ENCODE data around the gene RBM41. TPM values are rescaled to one million over a fixed set of nuclear protein-coding genes. Genes with fewer than 3 reads are reported as not detected.

Gene RBM41
- total RNA-seq, 1 donor from 2014 or later: 4.6 TPM

GRCh38 chrX:107153005-107153404 is 34.4 kb upstream of the RBM41 start:
- intact Hi-C loops (cut with DNase I): no loop called here
- no peak overlapping the region for H3K27ac ChIP-seq
- no peaks in the 10 kb centered on the region for H3K4me1 ChIP-seq
- H3K9me3 ChIP-seq: no peaks in the 10 kb centered on the region
- H3K4me3 ChIP-seq: no peak overlapping the region
- no peaks in the 10 kb centered on the region for H3K36me3 ChIP-seq
- no peak for DNase-seq (ENCODE audit: low spot score in 2 of 2)
- no peak for TF ChIP-seq CTCF (IDR thresholded peaks at IDR 0.05)
- H3K27me3 ChIP-seq: no peaks in the 10 kb centered on the region

DNA sequence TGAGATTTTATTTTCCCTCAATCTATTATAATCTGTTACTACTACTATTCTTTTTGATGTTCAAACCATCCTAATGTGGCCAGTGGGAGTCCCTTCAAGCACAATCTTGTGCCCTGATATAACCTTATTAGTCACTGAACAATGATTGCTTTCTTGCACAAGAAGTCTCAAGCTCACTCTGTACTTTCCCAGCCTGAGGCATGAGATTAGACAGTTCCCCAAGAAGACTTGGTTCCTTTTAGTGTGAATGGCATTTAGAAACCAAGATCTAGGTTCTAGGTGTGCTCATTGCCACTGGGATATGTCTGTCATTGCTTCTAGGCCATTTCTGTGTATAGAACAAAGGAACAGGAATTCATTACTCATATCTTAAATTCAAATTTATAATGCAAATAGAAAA is 28.0 kb upstream of the RBM41 start:
- Histone ChIP-seq H3K4me3 (no peak overlapping the region), H3K4me1 (no peaks in the 10 kb centered on the region), H3K36me3 (no peaks in the 10 kb centered on the region), H3K9me3 (no peaks in the 10 kb centered on the region), H3K27me3 (no peaks in the 10 kb centered on the region), H3K27ac (no peak overlapping the region)
- TF ChIP-seq CTCF (IDR thresholded peaks at IDR 0.05): no peak
- no peak for DNase-seq (ENCODE audit: low spot score in 2 of 2)
- intact Hi-C loops (cut with DNase I): no loop called here

- Histone ChIP-seq H3K9me3 (no peaks in the 10 kb centered on the region), H3K36me3 (no peaks in the 10 kb centered on the region), H3K4me3 (no peak overlapping the region), H3K27me3 (no peaks in the 10 kb centered on the region), H3K4me1 (no peaks in the 10 kb centered on the region), H3K27ac (no peak overlapping the region)
- intact Hi-C loops (cut with DNase I): no loop called here
- TF ChIP-seq CTCF (IDR thresholded peaks at IDR 0.05): no peak
- no peak for DNase-seq (ENCODE audit: low spot score in 2 of 2)
Observed at GRCh38 chrX:107135965-107136307, 17.3 kb upstream of the RBM41 start.

GRCh38 chrX:107135049-107135964 is 16.7 kb upstream of the RBM41 start:
- no peak for DNase-seq (ENCODE audit: low spot score in 2 of 2)
- Histone ChIP-seq H3K9me3 (no peaks in the 10 kb centered on the region), H3K4me1 (no peaks in the 10 kb centered on the region), H3K36me3 (no peaks in the 10 kb centered on the region), H3K4me3 (no peak overlapping the region), H3K27me3 (no peaks in the 10 kb centered on the region), H3K27ac (no peak overlapping the region)
- no peak for TF ChIP-seq CTCF (IDR thresholded peaks at IDR 0.05)
- intact Hi-C loops (cut with DNase I): no loop called here

GRCh38 chrX:107123750-107124149 is 5.1 kb upstream of the RBM41 start:
- no peaks in the 10 kb centered on the region for H3K4me1 ChIP-seq
- no peak for TF ChIP-seq CTCF (IDR thresholded peaks at IDR 0.05)
- no peaks in the 10 kb centered on the region for H3K27me3 ChIP-seq
- no peaks in the 10 kb centered on the region for H3K9me3 ChIP-seq
- intact Hi-C loops (cut with DNase I): no loop called here
- H3K36me3 ChIP-seq: no peaks in the 10 kb centered on the region
- no peak for DNase-seq (ENCODE audit: low spot score in 2 of 2)
- no peak overlapping the region for H3K27ac ChIP-seq
- H3K4me3 ChIP-seq: no peak overlapping the region
